Uterus (tissue), 4 donors: Measurements from ENCODE around the gene STAG1. TPM values are rescaled to one million over a fixed set of nuclear protein-coding genes. Genes with fewer than 3 reads are reported as not detected.

ENCODE experiments used
- DNase-seq, 2 donors: peaks; one replicate each; pipeline ENCODE4 v3.0.0-alpha.2; 2019 to 2020
- H3K27ac ChIP-seq, 2 donors: fragments of 200-600 bp; sonication (generic); 1 replicate in 1 of 2; 2 replicates in 1 of 2; pipeline ENCODE4 v1.5.1; 2016 to 2018
- H3K27me3 ChIP-seq, 2 donors: fragments of 200-600 bp; sonication (generic); one replicate each; pipeline ENCODE4 v1.5.1; 2018 to 2019; ENCODE audit warnings: control low read depth in 1 of 2
- H3K36me3 ChIP-seq, 2 donors: fragments of 200-600 bp; sonication (generic); one replicate each; pipeline ENCODE4 v1.5.1; 2019; ENCODE audit warnings: control low read depth in 1 of 2
- H3K4me1 ChIP-seq, 2 donors: fragments of 200-600 bp; sonication (generic); one replicate each; pipeline ENCODE4 v1.5.1; 2018 to 2019; ENCODE audit warnings: control low read depth in 1 of 2
- H3K4me3 ChIP-seq, 2 donors: fragments of 200-600 bp; sonication (generic); 1 replicate in 1 of 2; 2 replicates in 1 of 2; pipeline ENCODE4 v1.5.1; 2018 to 2019; ENCODE audit warnings: mild to moderate bottlenecking in 1 of 2
- H3K9me3 ChIP-seq, 2 donors: fragments of 200-600 bp; sonication (generic); one replicate each; pipeline ENCODE4 v1.5.1; 2019; ENCODE audit warnings: control low read depth in 1 of 2
- CTCF ChIP-seq, 4 experiments: fragments of 200-600 bp in 2 of 4; fragments of 450-650 bp in 2 of 4; sonication (generic) in 2 of 4; IDR thresholded peaks; one replicate each; pipeline ENCODE4 v1.5.1; 2016 to 2019; ENCODE audit warnings: antibody characterized with exemption in 4 of 4, mild to moderate bottlenecking in 2 of 4, moderate library complexity in 1 of 4
- POLR2A ChIP-seq, 2 donors: fragments of 450-650 bp; IDR thresholded peaks; one replicate each; pipeline ENCODE4 v1.6.1; 2016; ENCODE audit warnings: antibody characterized with exemption in 2 of 2, mild to moderate bottlenecking in 1 of 2, moderate library complexity in 1 of 2
- intact Hi-C: fragments of 100-400 bp; cut with DNase I; formaldehyde crosslinking; loops from one replicate; pipeline ENCODE4 v1.15.1; 2023; ENCODE audit warnings: low total_unique reads
- total RNA-seq, 4 donors: library from RNA; depleted of rRNA in 3 of 4; stranded (reverse); fragments of >200 nt in 3 of 4; gene quantifications; one replicate each; pipeline versions ENCODE4 v1.1.0 to v1.2.4, GENCODE V29; 2014 to 2023
- donor health status: DM: yes; HTN: yes; CAD: no.

Gene STAG1
- total RNA-seq, 4 donors from 2014 or later, result 41.5 to 139 (median 86.0) TPM

GRCh38 chr3:136595913-136596697 lies 156.1 kb downstream of the STAG1 start:
- no peak for TF ChIP-seq CTCF (IDR thresholded peaks at IDR 0.05)
- no peak for TF ChIP-seq POLR2A (IDR thresholded peaks at IDR 0.05)
- H3K27ac ChIP-seq, result no peak overlapping the region
- no peak overlapping the region for H3K4me3 ChIP-seq
- H3K9me3 ChIP-seq, result no peaks in the 10 kb centered on the region
- no peaks in the 10 kb centered on the region for H3K4me1 ChIP-seq
- H3K27me3 ChIP-seq, result no peaks in the 10 kb centered on the region
- DNase-seq, result no peak
- intact Hi-C loops, result no loop called here
- no peaks in the 10 kb centered on the region for H3K36me3 ChIP-seq

- Histone ChIP-seq H3K27me3 (no peaks in the 10 kb centered on the region), H3K27ac (no peak overlapping the region), H3K4me1 (no peaks in the 10 kb centered on the region), H3K9me3 (no peaks in the 10 kb centered on the region), H3K36me3 (no peaks in the 10 kb centered on the region), H3K4me3 (no peak overlapping the region)
- DNase-seq, result no peak
- TF ChIP-seq POLR2A (IDR thresholded peaks at IDR 0.05) (no peak), CTCF (IDR thresholded peaks at IDR 0.05) (no peak)
- intact Hi-C loops, result no loop called here
Observed at GRCh38 chr3:136586580-136586979, 165.6 kb downstream of the STAG1 start.

- H3K27me3 ChIP-seq, result no peaks in the 10 kb centered on the region
- intact Hi-C loops, result no loop called here
- TF ChIP-seq POLR2A (IDR thresholded peaks at IDR 0.05) (no peak), CTCF (IDR thresholded peaks at IDR 0.05) (no peak)
- DNase-seq, result no peak
- no peaks in the 10 kb centered on the region for H3K36me3 ChIP-seq
- H3K27ac ChIP-seq, result no peak overlapping the region
- H3K9me3 ChIP-seq, result no peaks in the 10 kb centered on the region
- no peaks in the 10 kb centered on the region for H3K4me1 ChIP-seq
- no peak overlapping the region for H3K4me3 ChIP-seq
Observed at GRCh38 chr3:136584728-136585127, 167.4 kb downstream of the STAG1 start.

GRCh38 chr3:136583823-136584222 lies 168.4 kb downstream of the STAG1 start:
- Histone ChIP-seq H3K9me3 (no peaks in the 10 kb centered on the region), H3K27ac (no peak overlapping the region), H3K4me1 (no peaks in the 10 kb centered on the region), H3K4me3 (no peak overlapping the region), H3K27me3 (no peaks in the 10 kb centered on the region), H3K36me3 (no peaks in the 10 kb centered on the region)
- intact Hi-C loops, result no loop called here
- DNase-seq, result no peak
- no peak for TF ChIP-seq POLR2A (IDR thresholded peaks at IDR 0.05)
- no peak for TF ChIP-seq CTCF (IDR thresholded peaks at IDR 0.05)

- Histone ChIP-seq H3K9me3 (no peaks in the 10 kb centered on the region), H3K27me3 (no peaks in the 10 kb centered on the region), H3K4me3 (no peak overlapping the region), H3K36me3 (no peaks in the 10 kb centered on the region), H3K4me1 (no peaks in the 10 kb centered on the region), H3K27ac (no peak overlapping the region)
- intact Hi-C loops, result no loop called here
- TF ChIP-seq CTCF (IDR thresholded peaks at IDR 0.05) (no peak), POLR2A (IDR thresholded peaks at IDR 0.05) (no peak)
- DNase-seq, result no peak
Observed at GRCh38 chr3:136577791-136578190, 174.4 kb downstream of the STAG1 start.
